GM23248 (cell line): ENCODE data around the gene TMEM165.

Experiments
- EZH2 ChIP-seq: fragments of 200-600 bp; sonication (generic); IDR thresholded peaks from 2 replicates; pipeline ENCODE4 v1.6.1; 2018; ENCODE audit warnings: antibody characterized with exemption, mild to moderate bottlenecking; ENCODE audit not compliant: insufficient read depth, poor library complexity, severe bottlenecking
- EZH2phosphoT487 ChIP-seq: fragments of 200-600 bp; sonication (generic); IDR thresholded peaks from 2 replicates; pipeline ENCODE4 v1.6.1; 2018; ENCODE audit warnings: antibody characterized with exemption, moderate library complexity, mild to moderate bottlenecking, low read depth; ENCODE audit not compliant: insufficient read depth

GRCh38 chr4:55365345-55365728, 30.4 kb upstream of the TMEM165 start:
- no peak for TF ChIP-seq EZH2
- TF ChIP-seq EZH2phosphoT487 = no peak
